HFF-Myc (cell line): Measurements from ENCODE around the gene ARPC1A.

Experiments
- DNase-seq: peaks from one replicate; pipeline ENCODE4 v3.0.0-alpha.2; 2011; ENCODE audit warnings: low read depth; ENCODE audit errors: extremely low read depth
- H3K4me3 ChIP-seq: replicated peaks from 2 replicates; pipeline ENCODE4 v1.5.1; 2011; ENCODE audit warnings: low read depth, mild to moderate bottlenecking, control low read depth, low read length
- TF ChIP-seq, protein P1 (sequence below): IDR thresholded peaks from 2 replicates; pipeline ENCODE4 v1.5.1; 2012; ENCODE audit warnings: mild to moderate bottlenecking, low read depth, low read length, control low read depth; ENCODE audit errors: missing control alignments

ARPC1A gene

GRCh38 chr7:99292127-99292526 lies 33.6 kb upstream of the ARPC1A start:
- TF ChIP-seq, protein P1, sequence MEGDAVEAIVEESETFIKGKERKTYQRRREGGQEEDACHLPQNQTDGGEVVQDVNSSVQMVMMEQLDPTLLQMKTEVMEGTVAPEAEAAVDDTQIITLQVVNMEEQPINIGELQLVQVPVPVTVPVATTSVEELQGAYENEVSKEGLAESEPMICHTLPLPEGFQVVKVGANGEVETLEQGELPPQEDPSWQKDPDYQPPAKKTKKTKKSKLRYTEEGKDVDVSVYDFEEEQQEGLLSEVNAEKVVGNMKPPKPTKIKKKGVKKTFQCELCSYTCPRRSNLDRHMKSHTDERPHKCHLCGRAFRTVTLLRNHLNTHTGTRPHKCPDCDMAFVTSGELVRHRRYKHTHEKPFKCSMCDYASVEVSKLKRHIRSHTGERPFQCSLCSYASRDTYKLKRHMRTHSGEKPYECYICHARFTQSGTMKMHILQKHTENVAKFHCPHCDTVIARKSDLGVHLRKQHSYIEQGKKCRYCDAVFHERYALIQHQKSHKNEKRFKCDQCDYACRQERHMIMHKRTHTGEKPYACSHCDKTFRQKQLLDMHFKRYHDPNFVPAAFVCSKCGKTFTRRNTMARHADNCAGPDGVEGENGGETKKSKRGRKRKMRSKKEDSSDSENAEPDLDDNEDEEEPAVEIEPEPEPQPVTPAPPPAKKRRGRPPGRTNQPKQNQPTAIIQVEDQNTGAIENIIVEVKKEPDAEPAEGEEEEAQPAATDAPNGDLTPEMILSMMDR = no peak

GRCh38 chr7:99293167-99293566 lies 32.5 kb upstream of the ARPC1A start:
- TF ChIP-seq, protein P1 = no peak
- DNase-seq = no peak
- no peak overlapping the region for H3K4me3 ChIP-seq

More at GRCh38 chr7:99292127-99292526, 33.6 kb upstream of the ARPC1A start:
- DNase-seq = no peak
- H3K4me3 ChIP-seq = no peak overlapping the region

- DNase-seq = no peak
- TF ChIP-seq, protein P1 = no peak
- no peak overlapping the region for H3K4me3 ChIP-seq
These were observed 32.0 kb upstream of the ARPC1A start for GRCh38 chr7:99293650-99294049.

DNA sequence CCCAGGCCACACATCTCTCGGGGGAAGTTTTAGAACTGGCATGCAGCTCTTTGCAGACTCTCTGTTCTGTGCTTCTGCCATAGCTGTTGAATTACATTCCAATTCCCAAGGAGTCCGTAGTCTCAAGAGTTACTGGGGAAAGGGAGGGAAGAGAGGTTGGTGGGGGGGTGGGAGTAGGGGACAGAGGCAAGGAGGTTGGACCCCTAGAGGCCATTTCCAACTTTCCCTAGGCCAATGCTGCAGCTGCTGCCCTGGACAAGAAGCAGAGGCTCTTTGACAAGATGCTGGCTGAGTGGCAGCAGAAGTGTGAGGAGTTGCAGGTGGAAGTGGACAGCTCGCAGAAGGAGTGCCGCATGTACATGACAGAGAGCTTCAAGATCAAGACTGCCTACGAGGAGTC lies 29.2 kb upstream of the ARPC1A start:
- no peak for DNase-seq
- TF ChIP-seq, protein P1 = no peak

GRCh38 chr7:99301496-99301895 lies 24.2 kb upstream of the ARPC1A start:
- TF ChIP-seq, protein P1 = no peak
- DNase-seq = no peak
- H3K4me3 ChIP-seq = no peak overlapping the region

More for the DNA sequence above, 29.2 kb upstream of the ARPC1A start:
- H3K4me3 ChIP-seq = no peak overlapping the region

DNA sequence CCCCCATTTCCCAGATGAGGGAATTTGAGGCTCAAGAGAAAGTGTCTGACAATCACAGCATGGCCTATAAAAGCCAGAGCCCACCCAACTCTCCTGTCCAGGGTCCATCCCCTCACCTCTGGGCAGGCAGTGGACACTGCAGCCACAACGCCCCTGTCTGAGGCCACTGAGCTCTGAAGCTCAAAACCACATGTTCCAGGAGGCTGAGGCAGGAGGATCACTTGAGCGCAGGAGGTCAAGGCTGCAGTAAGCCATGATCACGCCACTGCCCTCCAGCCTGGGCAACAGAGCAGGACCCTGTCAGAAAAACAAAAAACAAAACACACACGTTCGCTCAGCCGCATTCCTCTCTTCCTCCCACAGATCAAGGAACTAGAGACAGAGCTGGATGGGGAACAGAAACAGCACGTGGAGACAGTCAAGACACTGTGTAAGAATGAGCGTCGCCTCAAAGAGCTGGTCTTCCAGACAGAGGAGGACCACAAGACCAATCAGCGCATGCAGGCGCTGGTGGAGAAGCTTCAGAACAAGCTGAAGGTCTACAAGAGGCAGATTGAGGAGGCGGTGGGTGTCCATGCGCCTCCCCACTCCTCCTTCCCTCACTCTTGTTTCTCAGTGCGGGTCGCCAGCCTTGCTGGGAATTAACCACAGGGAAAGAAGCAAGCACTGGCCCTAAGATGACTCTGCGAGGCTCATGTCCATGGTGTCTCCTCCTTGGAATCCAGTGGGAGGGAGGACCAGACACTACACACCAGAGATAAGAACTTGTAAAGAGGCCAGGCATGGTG lies 20.0 kb upstream of the ARPC1A start:
- TF ChIP-seq, protein P1 = no peak
- DNase-seq = no peak
- H3K4me3 ChIP-seq = no peak overlapping the region
